NCI-H345 (cell line): Measurements from ENCODE around the gene UFD1.

Experiments used
- DNase-seq: peaks from one replicate; lab custom pipeline; 2025; lab: John Stamatoyannopoulos, UW

UFD1 gene

GRCh38 chr22:19424186-19424500 lies 54.9 kb downstream of the UFD1 start:
- DNase-seq, result no peak

GRCh38 chr22:19422440-19423301 lies 56.3 kb downstream of the UFD1 start:
- no peak for DNase-seq

- no peak for DNase-seq
These were observed 58.7 kb downstream of the UFD1 start for GRCh38 chr22:19420321-19420720.

- no peak for DNase-seq
These were observed 59.4 kb downstream of the UFD1 start for GRCh38 chr22:19419464-19420178.

- no peak for DNase-seq
These were observed 59.9 kb downstream of the UFD1 start for GRCh38 chr22:19419086-19419463.

- DNase-seq, result no peak
These were observed 66.1 kb downstream of the UFD1 start for GRCh38 chr22:19412923-19413322.

- no peak for DNase-seq
These were observed 66.5 kb downstream of the UFD1 start for GRCh38 chr22:19412478-19412877.

GRCh38 chr22:19411690-19412045 lies 67.3 kb downstream of the UFD1 start:
- no peak for DNase-seq

- DNase-seq, result no peak
These were observed 67.9 kb downstream of the UFD1 start for GRCh38 chr22:19410941-19411689.

GRCh38 chr22:19407649-19408606 lies 71.1 kb downstream of the UFD1 start:
- DNase-seq, result no peak

- no peak for DNase-seq
These were observed 72.1 kb downstream of the UFD1 start for GRCh38 chr22:19406846-19407245.

GRCh38 chr22:19406281-19406811 lies 72.6 kb downstream of the UFD1 start:
- no peak for DNase-seq

GRCh38 chr22:19405652-19406051 lies 73.3 kb downstream of the UFD1 start:
- no peak for DNase-seq

GRCh38 chr22:19405133-19405532 lies 73.9 kb downstream of the UFD1 start:
- no peak for DNase-seq

- DNase-seq, result no peak
These were observed 74.3 kb downstream of the UFD1 start for GRCh38 chr22:19404676-19405075.

GRCh38 chr22:19402642-19403191 lies 76.3 kb downstream of the UFD1 start:
- DNase-seq, result no peak

- no peak for DNase-seq
These were observed 77.5 kb downstream of the UFD1 start for GRCh38 chr22:19401483-19401882.

GRCh38 chr22:19400881-19401280 lies 78.1 kb downstream of the UFD1 start:
- DNase-seq, result no peak
